DOHH2 (cell line): ENCODE data around the gene ABCC6.

Experiments used
- EZH2phosphoT487 ChIP-seq: fragments of 200-600 bp; sonication (generic); IDR thresholded peaks from 2 replicates; pipeline ENCODE4 v1.6.1; 2017; ENCODE audit warnings: borderline replicate concordance, mild to moderate bottlenecking, antibody characterized with exemption, low read length, moderate library complexity, mixed read lengths
- TF ChIP-seq, protein P1 (sequence below): fragments of 200-600 bp; sonication (generic); IDR thresholded peaks from one replicate; pipeline ENCODE4 v1.5.1; 2014; ENCODE audit warnings: antibody characterized with exemption, mild to moderate bottlenecking, low read depth, low read length; ENCODE audit not compliant: poor library complexity, severe bottlenecking

DNA sequence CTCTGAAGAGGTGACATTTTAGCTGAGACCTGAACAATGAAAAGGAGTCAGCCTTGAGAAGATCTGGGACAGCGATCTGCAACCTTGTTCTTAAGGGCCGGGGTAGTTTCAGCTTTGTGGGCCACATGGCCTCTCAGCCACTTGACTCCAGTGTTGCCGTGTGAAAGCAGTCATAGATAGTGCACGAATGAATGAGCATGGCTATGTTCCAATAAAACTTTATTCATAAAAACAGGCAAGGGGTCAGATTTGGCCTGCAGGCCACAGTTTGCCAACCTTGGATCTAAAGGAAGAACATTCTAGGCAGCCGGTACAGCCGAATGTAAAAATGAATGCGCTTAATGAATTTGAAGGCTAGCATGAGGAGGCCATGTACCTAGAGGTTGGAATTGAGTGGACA is 83.5 kb downstream of the ABCC6 start:
- no peak for TF ChIP-seq EZH2phosphoT487
- TF ChIP-seq, protein P1, sequence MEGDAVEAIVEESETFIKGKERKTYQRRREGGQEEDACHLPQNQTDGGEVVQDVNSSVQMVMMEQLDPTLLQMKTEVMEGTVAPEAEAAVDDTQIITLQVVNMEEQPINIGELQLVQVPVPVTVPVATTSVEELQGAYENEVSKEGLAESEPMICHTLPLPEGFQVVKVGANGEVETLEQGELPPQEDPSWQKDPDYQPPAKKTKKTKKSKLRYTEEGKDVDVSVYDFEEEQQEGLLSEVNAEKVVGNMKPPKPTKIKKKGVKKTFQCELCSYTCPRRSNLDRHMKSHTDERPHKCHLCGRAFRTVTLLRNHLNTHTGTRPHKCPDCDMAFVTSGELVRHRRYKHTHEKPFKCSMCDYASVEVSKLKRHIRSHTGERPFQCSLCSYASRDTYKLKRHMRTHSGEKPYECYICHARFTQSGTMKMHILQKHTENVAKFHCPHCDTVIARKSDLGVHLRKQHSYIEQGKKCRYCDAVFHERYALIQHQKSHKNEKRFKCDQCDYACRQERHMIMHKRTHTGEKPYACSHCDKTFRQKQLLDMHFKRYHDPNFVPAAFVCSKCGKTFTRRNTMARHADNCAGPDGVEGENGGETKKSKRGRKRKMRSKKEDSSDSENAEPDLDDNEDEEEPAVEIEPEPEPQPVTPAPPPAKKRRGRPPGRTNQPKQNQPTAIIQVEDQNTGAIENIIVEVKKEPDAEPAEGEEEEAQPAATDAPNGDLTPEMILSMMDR = no peak
